Tibial nerve (tissue), 4 donors: Measurements from ENCODE around the gene SLIT3. TPM values are rescaled to one million over a fixed set of nuclear protein-coding genes. Genes with fewer than 3 reads are reported as not detected.

Source experiments
- DNase-seq, 2 donors: peaks; one replicate each; pipeline ENCODE4 v3.0.0-alpha.2; 2019; ENCODE audit warnings: low spot score in 2 of 2
- H3K27ac ChIP-seq, 4 donors: fragments of 200-600 bp; sonication (generic) in 3 of 4; one replicate each; pipeline ENCODE4 v1.5.1; 2017 to 2019; ENCODE audit warnings: mild to moderate bottlenecking in 1 of 4
- H3K27me3 ChIP-seq, 2 donors: fragments of 200-600 bp; sonication (generic) in 1 of 2; one replicate each; pipeline versions ENCODE4 v1.5.1 to v1.6.0; 2017 to 2019
- H3K36me3 ChIP-seq, 3 donors: fragments of 200-600 bp; sonication (generic); one replicate each; pipeline ENCODE4 v1.5.1; 2018 to 2019
- H3K4me1 ChIP-seq, 4 donors: fragments of 200-600 bp; sonication (generic) in 3 of 4; one replicate each; pipeline ENCODE4 v1.5.1; 2017 to 2019
- H3K4me3 ChIP-seq, 4 donors: fragments of 200-600 bp; sonication (generic) in 3 of 4; one replicate each; pipeline ENCODE4 v1.5.1; 2017 to 2019; ENCODE audit warnings: mild to moderate bottlenecking in 1 of 4, moderate library complexity in 1 of 4
- H3K9me3 ChIP-seq, 4 donors: fragments of 200-600 bp; sonication (generic) in 3 of 4; one replicate each; pipeline ENCODE4 v1.5.1; 2017 to 2019
- CTCF ChIP-seq, 5 experiments: fragments of 200-600 bp in 3 of 5; fragments of 450-650 bp in 2 of 5; sonication (generic) in 3 of 5; IDR thresholded peaks; one replicate each; pipeline ENCODE4 v1.5.1; 2016 to 2019; ENCODE audit warnings: antibody characterized with exemption in 5 of 5, mild to moderate bottlenecking in 3 of 5, moderate library complexity in 2 of 5
- EP300 ChIP-seq, 2 donors: sonication (generic); formaldehyde crosslinking; IDR thresholded peaks; one replicate each; pipeline ENCODE4 v1.6.1; 2017; ENCODE audit warnings: antibody characterized with exemption in 2 of 2, mild to moderate bottlenecking in 1 of 2
- POLR2A ChIP-seq, 2 donors: fragments of 450-650 bp; IDR thresholded peaks; one replicate each; pipeline ENCODE4 v1.6.1; 2017; ENCODE audit warnings: antibody characterized with exemption in 2 of 2, mild to moderate bottlenecking in 2 of 2, moderate library complexity in 2 of 2
- WGBS, 2 donors: methylation state at CpG; one replicate each; pipeline ENCODE4 v1.1.5; 2018; 5-methylcytosine and 5-hydroxymethylcytosine counted together
- total RNA-seq, 4 donors: library from RNA; depleted of rRNA; stranded (reverse); fragments of >200 nt; gene quantifications; one replicate each; pipeline ENCODE4 v1.1.0, GENCODE V29; 2016

Gene SLIT3
- total RNA-seq, 4 donors from 2014 or later: 16.6 to 39.0 (median 20.2) TPM

DNA sequence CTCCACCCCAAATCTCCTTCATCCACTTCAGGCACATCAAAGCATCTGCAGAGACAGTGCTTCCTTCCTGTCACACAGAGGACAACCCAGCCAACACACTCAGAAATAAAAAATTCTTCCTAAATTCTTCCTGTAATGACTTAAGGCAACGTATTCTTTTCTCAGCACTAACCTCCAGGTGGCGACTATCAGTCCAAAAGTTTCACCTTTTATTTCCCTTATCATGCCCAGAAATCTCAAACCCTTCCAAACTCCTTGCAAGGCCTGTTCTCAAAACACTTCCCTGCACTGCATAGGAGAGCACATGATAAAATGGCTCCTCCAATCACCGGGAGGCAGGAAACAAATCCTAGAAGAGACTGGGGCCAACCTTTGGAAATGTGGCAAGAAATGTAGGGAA is 35.1 kb downstream of the SLIT3 start:
- TF ChIP-seq POLR2A (IDR thresholded peaks at IDR 0.05): no peak
- H3K27me3 ChIP-seq: no peaks in the 10 kb centered on the region
- WGBS, 2 donors: 80 to 90% methylated on average over 3 of the region's 3 CpGs

DNA sequence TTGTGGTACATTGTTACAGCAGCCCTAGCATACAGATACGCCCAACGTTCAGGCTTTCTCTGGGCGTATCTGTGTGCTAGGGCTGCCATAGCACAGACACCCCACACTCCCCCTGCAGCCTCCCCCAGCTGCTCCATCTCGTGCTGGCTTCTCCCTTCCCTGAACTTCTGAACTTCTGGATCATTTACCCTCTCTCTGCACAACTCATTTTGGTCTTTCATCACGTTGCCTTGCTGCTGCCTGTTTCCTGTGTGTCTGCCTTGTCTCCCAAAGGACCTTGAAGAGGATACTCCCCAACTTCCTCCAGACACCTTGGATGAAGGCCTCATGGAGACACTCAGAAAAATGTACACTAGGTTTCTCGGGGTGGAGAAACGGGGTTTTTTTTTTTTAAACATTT is 37.3 kb downstream of the SLIT3 start:
- WGBS, 2 donors: 53 to 60% methylated on average over 7 of the region's 7 CpGs
- Histone ChIP-seq H3K27me3 (no peaks in the 10 kb centered on the region), H3K4me1 (no peaks in the 10 kb centered on the region), H3K9me3 (no peaks in the 10 kb centered on the region), H3K27ac (no peak overlapping the region), H3K4me3 (no peak overlapping the region), H3K36me3 (no peaks in the 10 kb centered on the region)
- TF ChIP-seq EP300 (IDR thresholded peaks at IDR 0.05): no peak
- no peak for TF ChIP-seq POLR2A (IDR thresholded peaks at IDR 0.05)
- no peak for TF ChIP-seq CTCF (IDR thresholded peaks at IDR 0.05)
- DNase-seq: no peak

More for the DNA sequence above, 35.1 kb downstream of the SLIT3 start:
- no peak for DNase-seq
- Histone ChIP-seq H3K9me3 (no peaks in the 10 kb centered on the region), H3K27ac (no peak overlapping the region), H3K4me1 (no peaks in the 10 kb centered on the region), H3K4me3 (no peak overlapping the region), H3K36me3 (no peaks in the 10 kb centered on the region)

DNA sequence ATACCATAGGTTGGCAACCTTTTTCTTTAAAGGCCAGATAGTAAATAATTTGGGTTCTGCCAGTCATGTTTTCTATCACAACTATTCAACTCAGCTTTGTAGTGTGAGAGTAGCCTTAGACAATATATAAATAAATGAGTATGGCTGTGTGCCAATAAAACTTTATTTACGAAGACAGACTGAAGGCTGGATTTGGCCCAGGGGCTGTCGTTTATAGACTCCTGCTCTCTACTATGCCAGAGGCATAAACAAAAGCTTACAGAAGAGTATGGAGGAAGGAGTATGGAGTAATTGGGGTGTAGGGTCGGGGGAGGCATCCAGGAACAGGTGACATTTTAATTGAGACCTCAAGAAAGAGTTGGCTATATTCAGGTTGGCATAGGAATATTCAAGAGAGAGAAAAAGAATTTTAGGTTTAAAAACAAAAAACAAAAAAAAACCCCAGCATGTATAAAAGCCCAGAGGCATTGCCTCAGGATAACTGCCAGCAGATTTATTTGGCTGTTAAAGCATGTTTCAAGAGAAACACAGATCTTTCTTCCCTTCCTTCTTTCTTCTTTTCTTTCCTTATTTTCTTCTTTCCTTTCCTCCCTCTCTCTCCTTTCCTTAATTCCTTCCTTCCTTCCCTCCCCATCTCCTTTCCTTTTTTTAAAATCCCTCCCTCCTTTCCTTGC is 39.9 kb downstream of the SLIT3 start:
- H3K27me3 ChIP-seq: no peaks in the 10 kb centered on the region
- H3K27ac ChIP-seq: no peak overlapping the region
- H3K9me3 ChIP-seq: no peaks in the 10 kb centered on the region
- no peaks in the 10 kb centered on the region for H3K36me3 ChIP-seq
- H3K4me3 ChIP-seq: no peak overlapping the region
- no peak for TF ChIP-seq CTCF (IDR thresholded peaks at IDR 0.05)
- no peak for TF ChIP-seq POLR2A (IDR thresholded peaks at IDR 0.05)
- TF ChIP-seq EP300 (IDR thresholded peaks at IDR 0.05): no peak
- DNase-seq: no peak
- WGBS, 2 donors: 36% methylated on average over 3 of the region's 3 CpGs
- no peaks in the 10 kb centered on the region for H3K4me1 ChIP-seq

DNA sequence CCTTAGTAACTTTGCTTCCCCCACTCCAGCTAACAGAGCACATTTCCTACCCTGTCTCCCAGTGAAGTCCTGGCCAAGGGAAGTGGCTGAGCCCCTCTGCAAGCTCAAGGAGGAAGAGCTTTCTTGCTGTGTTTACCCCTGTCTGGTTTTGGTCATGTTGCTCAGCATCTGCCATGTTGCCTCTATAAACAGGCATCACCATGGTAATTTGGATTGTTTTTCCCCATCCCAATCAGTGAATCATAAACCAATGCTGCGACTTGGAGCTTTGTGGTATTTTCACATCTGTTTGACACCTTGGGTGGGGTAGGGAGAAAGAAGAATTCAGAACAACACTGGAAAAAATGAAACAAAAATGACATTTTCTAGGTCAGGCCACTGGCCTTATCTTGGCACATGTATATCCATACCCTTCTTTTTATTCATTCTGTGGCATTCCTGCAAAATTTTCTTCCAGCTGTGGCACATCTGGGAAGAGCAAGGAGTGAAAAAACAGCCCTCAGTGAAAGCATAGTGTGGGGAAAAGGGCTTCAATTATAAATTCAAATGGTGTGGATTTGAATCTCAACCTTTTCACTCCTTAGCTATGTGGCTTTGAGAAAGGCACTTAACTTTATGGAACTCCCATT is 42.5 kb downstream of the SLIT3 start:
- Histone ChIP-seq H3K36me3 (no peaks in the 10 kb centered on the region), H3K27ac (no peak overlapping the region), H3K4me1 (no peaks in the 10 kb centered on the region), H3K9me3 (no peaks in the 10 kb centered on the region), H3K27me3 (no peaks in the 10 kb centered on the region), H3K4me3 (no peak overlapping the region)
- WGBS, 2 donors: 56 to 65% methylated on average over 1 of the region's 1 CpG
- TF ChIP-seq CTCF (IDR thresholded peaks at IDR 0.05): no peak
- no peak for DNase-seq

GRCh38 chr5:169256191-169256590 is 44.7 kb downstream of the SLIT3 start:
- Histone ChIP-seq H3K4me3 (no peak overlapping the region), H3K4me1 (no peaks in the 10 kb centered on the region), H3K27ac (no peak overlapping the region), H3K27me3 (no peaks in the 10 kb centered on the region), H3K36me3 (no peaks in the 10 kb centered on the region), H3K9me3 (no peaks in the 10 kb centered on the region)
- DNase-seq: no peak
- TF ChIP-seq EP300 (IDR thresholded peaks at IDR 0.05) (no peak), POLR2A (IDR thresholded peaks at IDR 0.05) (no peak), CTCF (IDR thresholded peaks at IDR 0.05) (no peak)
- 84 to 94% methylated on average over 5 of the region's 5 CpGs for WGBS, 2 donors
